Measurements from ENCODE around the gene C19orf73. TPM values are rescaled to one million over a fixed set of nuclear protein-coding genes. Genes with fewer than 3 reads are reported as not detected.
A peak's percentile ranks its signal among the peaks of the same experiment; 100 is the strongest.

The C19orf73 gene
- total and polyA plus RNA-seq, 4 donors, result 1.9 to 4.3 (median 3.1) TPM; not detected in 1

DNA sequence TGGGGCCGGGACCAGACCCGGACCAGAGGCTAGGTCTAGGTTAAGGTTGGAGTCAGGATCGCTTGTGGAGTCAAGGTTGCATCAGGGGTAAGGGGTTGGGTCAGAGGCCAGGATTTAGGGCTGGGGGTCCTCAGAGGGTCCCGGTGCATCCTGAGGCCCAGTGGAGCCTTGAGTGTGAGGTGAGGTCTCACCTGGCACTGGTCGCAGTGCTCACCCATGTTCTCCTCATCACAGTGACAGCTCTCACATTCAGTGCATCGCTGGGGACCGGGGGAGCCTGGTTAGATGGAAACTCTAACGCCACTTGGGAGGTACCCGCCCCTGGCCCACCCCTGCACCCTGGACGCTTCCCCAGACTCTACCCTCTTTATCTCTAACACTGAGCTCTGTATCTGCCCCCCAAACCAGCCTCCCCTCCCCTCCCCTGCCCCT lies 33.2 kb upstream of the C19orf73 start:
- ATAC-seq (ENCODE audit: insufficient read depth, low FRiP score) (no peak), DNase-seq (no peak)
- no peaks in the 10 kb centered on the region for H3K27me3 ChIP-seq (ENCODE audit: control insufficient read depth in 3 of 3, insufficient read depth in 3 of 3, low read length in 2 of 3)
- TF ChIP-seq, protein P1, sequence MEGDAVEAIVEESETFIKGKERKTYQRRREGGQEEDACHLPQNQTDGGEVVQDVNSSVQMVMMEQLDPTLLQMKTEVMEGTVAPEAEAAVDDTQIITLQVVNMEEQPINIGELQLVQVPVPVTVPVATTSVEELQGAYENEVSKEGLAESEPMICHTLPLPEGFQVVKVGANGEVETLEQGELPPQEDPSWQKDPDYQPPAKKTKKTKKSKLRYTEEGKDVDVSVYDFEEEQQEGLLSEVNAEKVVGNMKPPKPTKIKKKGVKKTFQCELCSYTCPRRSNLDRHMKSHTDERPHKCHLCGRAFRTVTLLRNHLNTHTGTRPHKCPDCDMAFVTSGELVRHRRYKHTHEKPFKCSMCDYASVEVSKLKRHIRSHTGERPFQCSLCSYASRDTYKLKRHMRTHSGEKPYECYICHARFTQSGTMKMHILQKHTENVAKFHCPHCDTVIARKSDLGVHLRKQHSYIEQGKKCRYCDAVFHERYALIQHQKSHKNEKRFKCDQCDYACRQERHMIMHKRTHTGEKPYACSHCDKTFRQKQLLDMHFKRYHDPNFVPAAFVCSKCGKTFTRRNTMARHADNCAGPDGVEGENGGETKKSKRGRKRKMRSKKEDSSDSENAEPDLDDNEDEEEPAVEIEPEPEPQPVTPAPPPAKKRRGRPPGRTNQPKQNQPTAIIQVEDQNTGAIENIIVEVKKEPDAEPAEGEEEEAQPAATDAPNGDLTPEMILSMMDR (IDR thresholded peaks at IDR 0.05; ENCODE audit: control extremely low read depth, extremely low read depth), result no peak
- WGBS, 2 donors, result 26 to 28% methylated on average over 10 of the region's 10 CpGs
- peak overlapping the region in 1 of 2 donors; percentile 47 for H3K27ac ChIP-seq (ENCODE audit: low read depth in 1 of 2, low read length in 1 of 2)
- H3K4me3 ChIP-seq, result no peak overlapping the region
- H3K4me1 ChIP-seq (ENCODE audit: control insufficient read depth in 5 of 5, insufficient read depth in 5 of 5, low read length in 5 of 5), result peaks cover 0 to 34% (median 12%) of the 10 kb centered on the region in 5 donors
- no peaks in the 10 kb centered on the region for H3K36me3 ChIP-seq (ENCODE audit: control insufficient read depth in 4 of 4, insufficient read depth in 4 of 4, low read length in 4 of 4)
- no peak overlapping the region for H3K9ac ChIP-seq (ENCODE audit: insufficient read depth in 1 of 2, low read length in 2 of 2)
- H3K9me3 ChIP-seq (ENCODE audit: control insufficient read depth in 4 of 4, insufficient read depth in 3 of 4, low read length in 3 of 4), result peaks cover 0 to 2% (median 0%) of the 10 kb centered on the region in 4 donors

DNA sequence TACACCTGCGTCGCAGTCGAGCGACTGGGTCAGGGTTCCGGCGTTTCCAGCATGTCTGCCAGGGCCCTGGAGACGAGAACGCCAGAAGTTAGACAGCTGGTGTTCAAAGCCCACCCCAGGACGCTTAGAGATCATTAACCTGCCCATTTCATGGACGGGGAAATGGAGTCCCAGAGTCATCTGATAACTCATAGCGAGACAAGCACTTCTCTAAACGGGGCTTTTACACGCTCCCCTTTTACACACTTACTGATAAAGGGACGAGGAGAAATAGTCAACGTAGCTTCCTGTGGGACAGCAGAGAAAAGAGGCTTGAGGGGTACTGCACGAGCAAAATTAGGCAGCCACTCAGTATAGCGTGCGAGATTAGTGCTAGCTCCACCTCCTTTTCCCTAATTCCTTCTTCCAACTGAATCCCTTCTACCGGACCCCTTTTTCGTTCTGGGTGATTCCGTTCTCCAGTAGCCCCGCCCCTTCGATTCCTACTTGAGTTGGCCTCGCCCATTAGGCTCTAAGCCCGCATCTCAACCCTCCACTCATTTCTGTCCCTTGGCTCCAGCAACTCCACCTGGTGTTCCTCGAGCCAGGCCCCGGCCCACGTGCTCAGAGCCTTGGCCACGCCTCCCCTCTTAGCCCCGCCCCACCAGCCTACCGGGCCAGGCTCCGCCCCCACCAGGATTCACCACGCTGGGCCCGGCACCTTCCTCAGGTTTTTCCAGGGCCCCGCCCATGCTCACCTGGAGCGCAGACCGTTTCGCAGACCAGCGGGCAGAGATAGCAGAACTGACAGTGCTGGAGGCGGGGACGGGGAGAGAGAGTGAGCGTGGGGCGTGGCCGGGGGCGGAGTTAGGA lies 32.5 kb upstream of the C19orf73 start:
- Histone ChIP-seq H3K4me3 (no peak overlapping the region), H3K4me1 (ENCODE audit: control insufficient read depth in 5 of 5, insufficient read depth in 5 of 5, low read length in 5 of 5) (peaks cover 0 to 33% (median 12%) of the 10 kb centered on the region in 5 donors), H3K36me3 (ENCODE audit: control insufficient read depth in 4 of 4, insufficient read depth in 4 of 4, low read length in 4 of 4) (no peaks in the 10 kb centered on the region), H3K9me3 (ENCODE audit: control insufficient read depth in 4 of 4, insufficient read depth in 3 of 4, low read length in 3 of 4) (peaks cover 0 to 2% (median 0%) of the 10 kb centered on the region in 4 donors), H3K27ac (ENCODE audit: low read depth in 1 of 2, low read length in 1 of 2) (peak overlapping the region in 1 of 2 donors; percentile 92), H3K27me3 (ENCODE audit: control insufficient read depth in 3 of 3, insufficient read depth in 3 of 3, low read length in 2 of 3) (no peaks in the 10 kb centered on the region), H3K9ac (ENCODE audit: insufficient read depth in 1 of 2, low read length in 2 of 2) (no peak overlapping the region)
- TF ChIP-seq, protein P1 (IDR thresholded peaks at IDR 0.05; ENCODE audit: control extremely low read depth, extremely low read depth), result no peak
- DNase-seq (peak; percentile 64 to 70 (median 64)), ATAC-seq (ENCODE audit: insufficient read depth, low FRiP score) (peak; percentile 2)
- 9% methylated on average over 45 of the region's 45 CpGs for WGBS, 2 donors

DNA sequence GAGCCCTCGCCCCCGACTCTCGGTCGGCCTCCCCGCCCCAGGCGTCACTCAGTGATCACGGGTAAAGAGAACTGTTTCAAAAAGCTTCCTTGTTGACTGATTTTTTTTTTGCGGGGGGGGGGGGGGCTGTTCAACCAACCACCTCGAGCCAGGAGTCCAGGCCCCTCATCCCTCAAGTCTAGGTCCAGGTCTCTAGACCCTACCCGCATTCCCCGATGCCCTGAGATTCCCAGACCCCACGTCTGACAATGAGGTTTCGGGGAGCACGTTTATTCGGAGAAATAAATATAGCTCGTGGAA lies 32.0 kb upstream of the C19orf73 start:
- H3K4me3 ChIP-seq, result no peak overlapping the region
- DNase-seq (no peak), ATAC-seq (ENCODE audit: insufficient read depth, low FRiP score) (no peak)
- H3K9ac ChIP-seq (ENCODE audit: insufficient read depth in 1 of 2, low read length in 2 of 2), result no peak overlapping the region
- peak overlapping the region; percentile 83 to 92 for H3K27ac ChIP-seq (ENCODE audit: low read depth in 1 of 2, low read length in 1 of 2)
- peaks cover 0 to 2% (median 0%) of the 10 kb centered on the region in 4 donors for H3K9me3 ChIP-seq (ENCODE audit: control insufficient read depth in 4 of 4, insufficient read depth in 3 of 4, low read length in 3 of 4)
- H3K27me3 ChIP-seq (ENCODE audit: control insufficient read depth in 3 of 3, insufficient read depth in 3 of 3, low read length in 2 of 3), result no peaks in the 10 kb centered on the region
- TF ChIP-seq, protein P1 (IDR thresholded peaks at IDR 0.05; ENCODE audit: control extremely low read depth, extremely low read depth), result no peak
- peaks cover 0 to 28% (median 16%) of the 10 kb centered on the region in 5 donors for H3K4me1 ChIP-seq (ENCODE audit: control insufficient read depth in 5 of 5, insufficient read depth in 5 of 5, low read length in 5 of 5)
- 8% methylated on average over 15 to 16 of the region's 16 CpGs for WGBS, 2 donors
- no peaks in the 10 kb centered on the region for H3K36me3 ChIP-seq (ENCODE audit: control insufficient read depth in 4 of 4, insufficient read depth in 4 of 4, low read length in 4 of 4)
